Lower lobe of right lung (tissue), 2 donors: Measurements from ENCODE around the gene SERPINA5. TPM values are rescaled to one million over a fixed set of nuclear protein-coding genes. Genes with fewer than 3 reads are reported as not detected.
A peak's percentile ranks its signal among the peaks of the same experiment; 100 is the strongest.

ENCODE experiments used
- ATAC-seq, 2 donors: fragments of 200-7000 bp; cut with Tn5 transposase; one replicate each; pipeline ENCODE4 v1.9.1; 2020 to 2022; ENCODE audit warnings: mild to moderate bottlenecking in 2 of 2, moderate library complexity in 2 of 2
- DNase-seq: peaks from one replicate; pipeline ENCODE4 v3.0.0-alpha.2; 2020
- H3K27ac ChIP-seq: fragments of 200-600 bp; one replicate; pipeline ENCODE4 v1.8.0; 2022
- H3K27me3 ChIP-seq: fragments of 200-600 bp; one replicate; pipeline ENCODE4 v1.8.0; 2022; ENCODE audit warnings: low read depth
- H3K36me3 ChIP-seq: fragments of 200-600 bp; one replicate; pipeline ENCODE4 v1.8.0; 2022; ENCODE audit warnings: mild to moderate bottlenecking
- H3K4me1 ChIP-seq: fragments of 200-600 bp; one replicate; pipeline ENCODE4 v1.8.0; 2022
- H3K4me3 ChIP-seq: fragments of 200-600 bp; one replicate; pipeline ENCODE4 v1.8.0; 2022; ENCODE audit warnings: mild to moderate bottlenecking
- H3K9me3 ChIP-seq: fragments of 200-600 bp; one replicate; pipeline ENCODE4 v1.8.0; 2022
- intact Hi-C: fragments of 100-400 bp; cut with DNase I; formaldehyde crosslinking; loops from one replicate; pipeline ENCODE4 v1.11.0; 2022
- total RNA-seq: library from RNA; stranded (reverse); fragmentation: NEBNext Ultra II Directional; extraction: Animal tissue kit (Norgen Biotek cat#: 25700); gene quantifications from one replicate; pipeline ENCODE4 v1.2.1, GENCODE V29; 2021
- TF ChIP-seq, protein P1 (sequence below): fragments of 200-600 bp; IDR thresholded peaks from one replicate; pipeline ENCODE4 v1.8.0; 2022; ENCODE audit warnings: antibody characterized with exemption, mild to moderate bottlenecking
- donor health status: DM: no; HTN: yes; CAD: no; lungs with severe emphysema.

SERPINA5 gene
- total RNA-seq, 1 donor from 2014 or later: 0.56 TPM

GRCh38 chr14:94558842-94559241 is 22.4 kb upstream of the SERPINA5 start:
- no peaks in the 10 kb centered on the region for H3K27me3 ChIP-seq
- no peak overlapping the region for H3K27ac ChIP-seq
- no peaks in the 10 kb centered on the region for H3K9me3 ChIP-seq
- DNase-seq: no peak
- intact Hi-C loops: no loop called here
- no peak overlapping the region for H3K4me3 ChIP-seq
- H3K4me1 ChIP-seq: no peaks in the 10 kb centered on the region
- no peaks in the 10 kb centered on the region for H3K36me3 ChIP-seq
- no peak for ATAC-seq
- TF ChIP-seq, protein P1, sequence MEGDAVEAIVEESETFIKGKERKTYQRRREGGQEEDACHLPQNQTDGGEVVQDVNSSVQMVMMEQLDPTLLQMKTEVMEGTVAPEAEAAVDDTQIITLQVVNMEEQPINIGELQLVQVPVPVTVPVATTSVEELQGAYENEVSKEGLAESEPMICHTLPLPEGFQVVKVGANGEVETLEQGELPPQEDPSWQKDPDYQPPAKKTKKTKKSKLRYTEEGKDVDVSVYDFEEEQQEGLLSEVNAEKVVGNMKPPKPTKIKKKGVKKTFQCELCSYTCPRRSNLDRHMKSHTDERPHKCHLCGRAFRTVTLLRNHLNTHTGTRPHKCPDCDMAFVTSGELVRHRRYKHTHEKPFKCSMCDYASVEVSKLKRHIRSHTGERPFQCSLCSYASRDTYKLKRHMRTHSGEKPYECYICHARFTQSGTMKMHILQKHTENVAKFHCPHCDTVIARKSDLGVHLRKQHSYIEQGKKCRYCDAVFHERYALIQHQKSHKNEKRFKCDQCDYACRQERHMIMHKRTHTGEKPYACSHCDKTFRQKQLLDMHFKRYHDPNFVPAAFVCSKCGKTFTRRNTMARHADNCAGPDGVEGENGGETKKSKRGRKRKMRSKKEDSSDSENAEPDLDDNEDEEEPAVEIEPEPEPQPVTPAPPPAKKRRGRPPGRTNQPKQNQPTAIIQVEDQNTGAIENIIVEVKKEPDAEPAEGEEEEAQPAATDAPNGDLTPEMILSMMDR: no peak

- H3K27me3 ChIP-seq: no peaks in the 10 kb centered on the region
- H3K36me3 ChIP-seq: no peaks in the 10 kb centered on the region
- H3K4me3 ChIP-seq: no peak overlapping the region
- intact Hi-C loops: no loop called here
- TF ChIP-seq, protein P1: no peak
- no peaks in the 10 kb centered on the region for H3K4me1 ChIP-seq
- ATAC-seq: no peak
- H3K27ac ChIP-seq: no peak overlapping the region
- H3K9me3 ChIP-seq: no peaks in the 10 kb centered on the region
- no peak for DNase-seq
Measured at GRCh38 chr14:94559638-94560290, 21.5 kb upstream of the SERPINA5 start.

DNA sequence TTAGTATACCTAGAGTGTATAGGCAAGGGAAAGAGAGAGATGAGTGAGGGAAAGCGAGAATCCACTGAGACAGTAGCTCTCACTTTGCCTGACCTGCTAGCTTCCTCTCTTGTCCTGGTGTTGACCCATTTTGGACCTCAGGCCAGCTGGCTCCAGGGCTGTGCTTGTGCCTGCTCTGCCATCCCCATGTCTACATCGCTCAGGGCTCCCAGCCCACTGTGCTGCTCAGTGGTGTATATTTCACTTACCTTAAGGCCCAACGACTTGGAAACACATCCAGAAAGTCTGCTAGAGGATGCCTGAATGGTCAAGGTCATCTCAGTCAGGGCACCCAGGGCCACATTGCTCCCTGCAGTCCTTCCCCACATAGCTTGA is 20.9 kb upstream of the SERPINA5 start:
- no peak overlapping the region for H3K27ac ChIP-seq
- no peaks in the 10 kb centered on the region for H3K4me1 ChIP-seq
- ATAC-seq (no peak), DNase-seq (no peak)
- H3K36me3 ChIP-seq: no peaks in the 10 kb centered on the region
- no peaks in the 10 kb centered on the region for H3K27me3 ChIP-seq
- TF ChIP-seq, protein P1: no peak
- H3K4me3 ChIP-seq: no peak overlapping the region
- intact Hi-C loops: no loop called here
- no peaks in the 10 kb centered on the region for H3K9me3 ChIP-seq

DNA sequence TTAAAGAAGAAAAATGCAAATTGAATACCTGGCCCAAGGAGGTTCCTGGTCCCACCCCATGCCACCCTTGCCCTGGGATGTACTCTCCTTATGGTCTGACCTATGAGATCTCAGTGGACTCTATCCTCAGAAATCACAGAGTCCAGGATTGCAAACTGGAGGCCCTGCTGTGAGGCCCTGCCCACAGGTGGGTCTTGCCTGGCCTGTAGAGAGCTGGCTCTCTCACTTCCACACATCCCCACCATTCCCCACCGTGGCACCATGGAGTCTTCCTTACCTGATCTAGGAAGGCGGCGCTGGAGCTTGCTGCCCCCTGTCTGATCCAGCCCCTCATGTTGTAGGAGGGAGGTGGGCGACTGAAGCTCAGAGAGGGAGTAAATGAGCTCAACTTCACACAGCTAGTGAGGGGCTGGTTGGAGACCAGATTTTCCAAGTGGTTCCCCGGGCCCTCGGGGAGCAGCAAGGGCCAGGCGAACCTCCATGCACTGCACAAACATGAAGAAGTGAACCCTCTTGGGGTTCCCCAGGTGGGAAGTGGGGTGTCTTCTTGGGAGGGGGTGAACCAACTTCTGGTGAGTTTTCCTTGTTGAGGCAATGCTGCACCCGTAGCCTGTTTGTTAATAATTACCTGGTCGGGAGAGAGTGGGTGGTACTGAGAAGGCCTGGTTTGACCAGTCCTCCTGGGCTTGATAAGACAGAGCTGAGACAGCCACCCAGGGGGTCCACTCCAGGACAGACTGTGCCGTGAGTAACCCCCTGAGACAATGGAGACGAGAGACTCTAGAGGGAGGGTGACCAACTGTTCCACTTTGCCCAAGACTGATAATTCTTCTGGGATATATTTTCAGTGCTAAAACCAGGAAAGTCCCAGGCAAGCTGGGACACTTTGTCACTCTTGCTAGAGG is 20.2 kb upstream of the SERPINA5 start, which contains the start of gene SERPINA4:
SERPINA4 (plus strand) TSS at position 692 of the 905 bp plus-strand sequence. CDS start 2,041 bp downstream, outside the sequence.
- peak in 1 of 2 donors; percentile 31 for ATAC-seq
- intact Hi-C loops: no loop called here
- Histone ChIP-seq H3K4me3 (no peak within 1 kb of the TSS), H3K36me3 (no peaks in the 10 kb centered on the region), H3K9me3 (no peaks in the 10 kb centered on the region), H3K27ac (no peak within 1 kb of the TSS), H3K4me1 (no peaks in the 10 kb centered on the region), H3K27me3 (no peaks in the 10 kb centered on the region)
- TF ChIP-seq, protein P1: no peak
- DNase-seq: no peak

- Histone ChIP-seq H3K36me3 (no peaks in the 10 kb centered on the region), H3K4me1 (no peaks in the 10 kb centered on the region), H3K27ac (no peak overlapping the region), H3K9me3 (no peaks in the 10 kb centered on the region), H3K27me3 (no peaks in the 10 kb centered on the region), H3K4me3 (no peak overlapping the region)
- intact Hi-C loops: no loop called here
- DNase-seq: peak; percentile 28
- ATAC-seq: no peak
- TF ChIP-seq, protein P1: no peak
Measured at GRCh38 chr14:94561656-94562010, 19.6 kb upstream of the SERPINA5 start.
